T-helper 9 cell (primary cell): ENCODE measurements around the gene NBEAL1.
"Not testable (repeated sequence)": the region's sequence is repeated elsewhere in the genome, so short reads cannot be mapped to it uniquely, and the experiment has no call there.

Source experiments
- DNase-seq: peaks from one replicate; pipeline ENCODE4 v3.0.0-alpha.2; 2020

NBEAL1 gene

DNA sequence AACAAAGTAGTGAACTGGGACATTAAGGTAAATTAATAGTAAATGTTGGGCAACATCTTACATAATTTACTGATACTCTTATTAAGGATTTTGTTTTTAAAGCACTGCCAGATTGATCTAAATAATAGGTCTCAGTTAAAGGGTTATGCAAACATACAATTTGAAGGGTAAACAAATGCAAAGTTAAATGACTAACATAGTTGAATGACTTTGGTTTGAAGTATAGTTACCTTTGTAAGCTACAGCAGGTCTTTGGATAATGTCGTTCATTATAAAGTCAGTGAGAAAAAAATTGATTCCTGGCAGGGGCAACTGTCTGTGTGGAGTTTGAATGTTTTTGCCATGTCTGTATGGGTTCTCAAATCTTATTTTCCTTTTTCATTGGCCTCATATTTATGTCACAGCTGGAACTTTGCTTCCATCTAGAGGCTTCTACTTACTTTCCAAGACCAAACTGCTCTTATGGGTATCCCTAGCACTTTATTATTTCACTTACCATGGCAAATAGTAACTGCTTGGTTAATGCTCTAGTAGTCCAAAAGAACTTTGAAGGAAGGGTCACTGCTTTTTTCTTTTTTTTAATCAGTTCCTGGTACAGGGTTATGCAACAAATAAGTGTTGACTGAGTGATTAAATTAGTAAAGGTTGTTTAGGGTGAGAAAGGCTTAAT, 107.8 kb downstream of the NBEAL1 start:
- DNase-seq, result no peak

DNA sequence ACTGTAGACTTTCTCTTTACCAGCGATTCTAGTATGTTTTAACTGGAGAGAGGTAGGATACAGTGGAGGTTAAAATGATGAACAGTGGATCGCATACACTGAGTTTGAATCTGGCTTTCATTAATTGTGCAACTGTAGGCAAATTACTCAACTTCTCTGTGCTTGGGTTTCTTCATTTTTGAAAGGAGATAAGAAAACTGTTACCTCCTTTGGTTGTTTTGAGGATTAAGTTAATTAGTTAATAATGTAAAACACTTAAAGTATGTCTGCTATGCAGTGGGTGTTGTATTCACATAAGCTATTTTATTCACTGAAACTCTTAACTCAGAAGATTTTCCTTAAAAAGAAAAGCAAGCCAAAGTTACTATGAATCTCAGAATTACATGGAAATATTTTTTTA, 112.3 kb downstream of the NBEAL1 start:
- DNase-seq, result no peak

DNA sequence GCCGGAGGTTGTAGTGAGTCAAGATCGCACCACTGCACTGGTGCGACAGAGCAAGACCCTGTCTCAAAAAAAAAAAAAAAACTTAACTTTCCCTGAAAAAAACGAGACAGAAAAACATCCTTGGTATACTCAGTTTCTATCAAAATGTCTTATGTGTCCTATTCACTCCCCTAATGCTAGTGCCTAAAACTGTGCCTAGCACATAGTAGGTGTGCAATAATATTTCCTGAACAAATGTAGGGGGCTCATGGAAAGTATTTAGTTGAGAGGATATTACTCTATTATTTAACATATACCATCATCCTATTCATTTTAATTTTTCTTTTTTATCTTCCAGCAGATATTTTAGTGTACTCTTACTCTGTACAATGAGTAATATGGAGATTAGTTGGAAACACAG, 120.4 kb downstream of the NBEAL1 start:
- DNase-seq, result no peak

DNA sequence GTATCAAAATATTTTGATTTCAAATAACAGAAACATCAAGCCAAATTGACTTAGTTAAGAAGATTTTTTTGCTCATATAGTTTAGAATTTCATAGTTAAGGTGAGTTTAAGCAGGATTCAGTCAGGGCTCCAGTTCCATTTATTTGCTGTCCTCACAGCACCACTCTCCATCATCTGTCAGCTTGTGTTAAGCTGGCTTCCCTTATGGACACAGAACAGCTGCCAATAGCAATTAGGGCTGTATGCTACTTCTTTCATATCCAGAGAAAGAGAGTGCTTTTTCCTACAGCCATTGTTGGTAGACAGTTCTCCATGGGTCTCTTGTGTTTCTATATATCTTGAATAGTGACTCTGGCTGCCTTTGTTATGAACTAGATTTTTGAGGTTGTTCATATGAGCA, 128.7 kb downstream of the NBEAL1 start:
- DNase-seq, result no peak

DNA sequence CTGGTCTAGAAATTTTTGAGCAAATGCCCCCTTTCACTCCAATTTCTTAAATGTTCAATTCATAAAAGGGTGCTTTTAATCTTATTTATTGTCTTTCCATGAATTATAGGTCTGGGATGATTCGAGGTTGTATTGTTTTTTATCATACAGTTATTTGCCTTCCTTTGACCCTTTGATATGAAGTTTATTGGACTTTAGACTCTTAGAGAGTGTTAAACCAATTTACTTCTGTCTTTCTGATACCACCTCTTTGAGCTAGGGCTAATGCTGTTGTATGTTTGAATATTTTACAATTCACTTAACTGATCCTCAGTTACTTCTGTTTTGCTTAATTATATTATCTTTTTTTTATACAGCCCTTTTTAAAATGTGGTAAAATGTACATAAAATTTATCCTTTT, 134.5 kb downstream of the NBEAL1 start:
- no peak for DNase-seq

DNA sequence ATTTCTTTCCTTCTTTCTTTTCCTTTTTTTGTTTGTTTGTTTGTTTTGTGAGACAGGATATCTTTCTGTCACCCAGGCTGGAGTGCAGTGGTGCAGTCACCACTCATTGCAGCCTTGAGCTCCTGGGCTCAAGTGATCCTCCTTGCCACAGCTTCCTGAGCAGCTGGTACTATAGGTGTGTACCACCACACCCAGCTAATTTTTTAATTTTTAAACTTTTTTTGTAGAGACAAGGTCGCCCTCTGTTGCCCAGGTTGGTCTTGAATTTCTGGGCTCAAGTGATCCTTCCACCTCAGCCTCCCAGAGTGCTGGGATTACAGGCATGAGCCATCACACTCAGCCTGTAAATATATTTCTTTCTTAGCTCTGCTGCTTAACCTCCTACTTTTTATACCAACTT, 140.7 kb downstream of the NBEAL1 start:
- DNase-seq, result no peak

DNA sequence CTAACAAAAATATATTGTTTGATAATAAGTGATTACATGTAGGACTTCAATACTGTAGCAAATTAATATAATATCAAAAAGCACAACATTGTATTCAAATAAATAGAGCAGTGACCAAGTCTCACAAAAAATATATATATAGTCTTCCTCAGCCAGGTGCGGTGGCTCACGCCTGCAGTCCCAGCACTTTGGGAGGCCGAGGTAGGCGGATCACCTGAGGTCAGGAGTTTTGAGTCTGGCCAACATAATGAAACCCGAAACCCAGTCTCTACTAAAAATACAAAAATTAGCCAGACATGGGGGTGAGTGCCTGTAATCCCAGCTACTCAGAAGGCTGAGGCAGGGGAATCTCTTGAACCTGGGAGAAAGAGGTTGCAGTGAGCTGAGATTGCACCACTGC, 148.0 kb downstream of the NBEAL1 start:
- not testable (repeated sequence) for DNase-seq

DNA sequence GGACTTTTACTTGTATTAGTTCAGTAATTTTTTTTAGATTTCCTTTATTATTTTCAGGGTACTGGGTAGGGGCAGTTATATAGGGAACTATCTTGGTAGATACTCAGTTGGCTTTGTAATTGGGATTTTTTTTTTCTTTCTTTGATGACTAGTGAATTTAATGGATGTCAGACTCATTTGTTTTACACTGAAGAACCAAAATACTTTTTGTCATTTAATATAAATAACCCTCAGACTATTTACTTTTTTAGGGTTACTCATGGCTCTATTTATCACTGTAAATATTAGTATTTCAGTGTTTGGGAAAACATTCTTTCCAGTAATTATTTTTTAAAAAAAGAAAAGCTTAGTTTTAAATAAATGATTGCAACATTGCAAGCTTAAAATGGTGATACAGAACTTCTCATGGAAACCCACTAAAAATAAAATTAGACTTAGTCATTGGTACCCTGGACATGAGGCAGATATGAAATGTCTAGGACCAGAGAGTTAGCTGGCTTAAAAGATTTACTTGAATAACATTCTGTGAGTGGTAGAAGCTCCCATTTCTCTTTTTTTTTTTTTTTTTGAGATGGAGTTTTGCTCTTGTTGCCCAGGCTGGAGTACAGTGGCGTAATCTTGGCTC, 149.7 kb downstream of the NBEAL1 start:
- no peak for DNase-seq

DNA sequence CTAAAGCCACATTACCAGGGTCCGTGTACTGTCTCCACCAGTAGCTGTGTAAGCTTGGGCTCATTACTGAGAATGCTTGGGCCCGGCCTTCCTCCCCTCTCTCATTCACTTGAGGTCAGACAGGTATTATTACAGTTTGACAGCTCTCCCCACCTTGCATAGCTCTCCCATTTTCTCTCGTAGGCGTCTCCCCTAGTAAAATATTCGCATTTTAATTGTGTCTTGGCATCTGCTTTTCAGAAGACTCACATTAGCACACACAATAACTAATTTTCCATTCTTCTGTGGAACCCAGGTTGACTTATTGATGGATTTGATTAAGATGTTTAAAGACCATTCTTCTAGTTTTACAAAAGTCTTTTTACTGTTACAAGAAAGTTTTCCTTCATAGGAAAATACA, 153.1 kb downstream of the NBEAL1 start:
- no peak for DNase-seq

DNA sequence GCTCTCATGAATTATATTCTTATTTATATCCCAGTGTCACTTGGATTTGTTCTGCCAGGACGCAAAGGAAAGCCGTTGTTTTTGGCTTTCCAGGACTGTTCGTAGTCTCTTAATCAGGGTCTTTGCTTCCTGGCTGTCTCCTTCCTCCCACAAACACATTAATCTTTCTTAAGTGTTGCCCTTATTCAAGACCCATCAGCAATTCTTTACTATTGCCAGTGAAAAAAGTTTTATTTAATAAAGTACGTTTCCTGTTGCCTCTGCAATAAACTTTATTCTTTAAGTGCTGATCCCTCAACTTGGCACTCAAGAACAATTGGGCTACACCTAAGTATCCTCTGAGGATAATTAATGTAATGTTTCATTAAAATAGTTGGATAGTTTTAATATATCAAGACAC, 155.8 kb downstream of the NBEAL1 start:
- no peak for DNase-seq

DNA sequence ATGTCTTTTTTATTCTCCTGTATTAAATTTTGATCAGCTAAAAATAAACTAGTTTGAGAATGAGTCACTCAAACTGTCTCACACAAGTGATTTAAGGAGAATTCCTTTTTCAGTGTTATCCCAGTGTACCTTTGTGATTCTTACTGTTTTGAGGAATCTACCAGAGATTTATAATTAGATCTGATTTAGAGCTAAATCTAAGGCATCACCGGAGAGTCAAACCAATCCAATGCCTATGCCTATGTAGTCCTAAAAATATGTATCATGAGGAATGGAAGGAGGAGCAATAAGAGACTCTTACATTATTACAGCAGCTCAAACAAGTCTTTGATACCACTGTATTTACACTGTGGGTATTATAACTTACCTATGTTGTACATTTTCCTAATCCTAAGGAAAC, 160.7 kb downstream of the NBEAL1 start:
- DNase-seq, result no peak

DNA sequence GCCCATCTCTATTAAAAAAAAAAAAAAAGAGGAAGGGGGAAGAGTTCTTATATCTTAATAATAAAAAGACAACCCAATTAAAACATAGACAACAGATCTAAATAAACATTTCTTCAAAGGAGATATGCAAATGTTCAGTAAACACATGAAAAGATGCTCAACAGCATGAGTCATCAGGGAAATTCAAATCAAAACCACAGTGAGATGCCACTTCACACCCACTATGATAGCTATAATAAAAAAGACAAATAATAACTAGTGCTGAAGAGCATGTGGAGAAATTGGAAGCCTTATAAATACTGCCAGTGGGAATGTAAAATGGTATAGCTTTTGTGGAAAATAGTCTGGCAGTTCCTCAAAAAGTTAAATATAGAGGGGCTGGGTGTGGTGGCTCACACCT, 162.7 kb downstream of the NBEAL1 start:
- no peak for DNase-seq

DNA sequence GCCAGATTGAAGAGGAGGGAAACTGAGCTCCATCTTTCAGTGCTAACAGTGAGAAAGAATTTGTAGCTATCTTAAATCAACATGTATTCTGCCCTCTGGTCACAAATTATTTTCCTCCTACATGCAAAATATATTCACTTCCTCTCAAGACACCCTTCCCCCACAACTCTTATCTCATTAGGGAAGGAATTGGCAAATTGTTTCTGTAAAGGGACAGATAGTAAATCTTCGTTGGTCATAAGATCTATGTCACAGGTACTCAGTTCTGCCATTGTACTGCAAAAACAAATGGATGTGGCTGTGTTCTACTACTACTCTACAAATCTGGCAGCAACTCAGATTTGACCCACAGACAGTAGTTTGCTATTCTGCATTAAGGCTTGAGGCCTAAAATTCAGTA, 171.2 kb downstream of the NBEAL1 start:
- DNase-seq, result no peak

DNA sequence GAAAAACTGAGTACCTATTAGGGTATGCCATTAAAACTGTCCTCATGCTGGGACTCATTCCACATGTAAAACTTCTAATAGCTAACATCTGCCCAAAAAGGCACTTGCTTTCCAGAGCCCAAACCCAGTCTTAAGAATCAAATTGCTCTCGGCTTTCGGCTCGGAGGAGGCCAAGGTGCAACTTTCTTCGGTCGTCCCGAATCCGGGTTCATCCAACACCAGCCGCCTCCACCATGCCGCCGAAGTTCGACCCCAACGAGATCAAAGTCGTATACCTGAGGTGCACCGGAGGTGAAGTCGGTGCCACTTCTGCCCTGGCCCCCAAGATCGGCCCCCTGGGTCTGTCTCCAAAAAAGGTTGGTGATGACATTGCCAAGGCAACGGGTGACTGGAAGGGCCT, 175.9 kb downstream of the NBEAL1 start:
- not testable (repeated sequence) for DNase-seq

DNA sequence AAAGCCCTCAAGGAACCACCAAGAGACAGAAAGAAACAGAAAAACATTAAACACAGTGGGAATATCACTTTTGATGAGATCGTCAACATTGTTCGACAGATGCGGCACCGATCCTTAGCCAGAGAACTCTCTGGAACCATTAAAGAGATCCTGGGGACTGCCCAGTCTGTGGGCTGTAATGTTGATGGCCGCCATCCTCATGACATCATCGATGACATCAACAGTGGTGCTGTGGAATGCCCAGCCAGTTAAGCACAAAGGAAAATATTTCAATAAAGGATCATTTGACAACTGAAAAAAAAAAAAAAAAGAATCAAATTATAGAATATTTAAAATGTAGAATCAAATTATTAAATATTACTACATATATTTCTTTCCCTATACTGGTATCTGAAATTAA, 176.4 kb downstream of the NBEAL1 start:
- not testable (repeated sequence) for DNase-seq

DNA sequence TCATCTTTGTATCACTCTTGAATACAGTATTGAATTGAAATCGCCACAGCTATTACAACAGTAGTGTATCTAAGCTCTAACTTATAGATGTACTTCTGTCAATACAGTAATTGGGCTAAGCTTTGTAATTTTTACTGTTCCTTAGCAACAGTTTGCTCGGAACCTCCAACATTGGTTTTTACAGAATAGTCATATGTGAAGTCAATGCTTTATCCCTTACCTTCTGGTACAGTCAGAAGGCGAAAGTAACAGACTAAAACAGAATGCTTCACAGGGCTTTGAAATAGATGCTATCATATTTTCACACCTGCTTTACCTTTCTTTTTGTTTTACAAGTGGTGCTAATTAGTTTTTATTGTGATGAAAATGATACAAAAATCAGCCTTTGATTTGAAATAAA, 177.3 kb downstream of the NBEAL1 start:
- no peak for DNase-seq

DNA sequence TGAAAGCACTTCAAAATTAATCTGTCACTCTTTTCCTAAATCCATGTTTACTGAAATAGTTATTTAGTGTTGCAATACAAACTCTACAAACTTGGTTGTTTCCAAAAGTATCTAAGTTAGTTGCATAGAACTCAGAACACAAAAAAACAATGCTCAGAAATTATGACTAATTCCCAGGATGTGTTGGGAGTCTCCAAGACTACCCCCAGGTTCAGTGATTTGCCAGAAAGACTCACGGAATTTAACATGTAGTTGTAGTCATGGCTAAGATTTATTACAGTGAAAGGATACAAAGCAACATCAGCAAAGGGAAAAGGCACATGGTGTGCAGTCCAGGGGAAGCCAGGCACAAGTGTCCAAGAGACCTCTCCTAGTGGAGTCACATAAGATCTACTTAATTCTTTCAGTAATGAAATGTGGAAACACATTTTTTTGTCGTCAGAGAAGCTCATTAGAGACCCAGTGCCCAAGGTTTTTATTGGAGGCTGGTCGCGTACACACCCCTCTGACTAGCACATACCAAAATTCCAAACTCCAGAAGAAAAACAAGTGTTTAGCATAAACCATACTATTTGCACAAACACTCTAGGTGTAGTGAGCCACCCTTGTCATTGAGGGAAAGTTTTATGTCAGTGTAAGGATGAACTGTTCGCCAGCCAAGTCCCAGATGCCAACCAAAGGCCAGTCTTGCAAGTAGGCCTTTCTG, 180.8 kb downstream of the NBEAL1 start:
- DNase-seq, result no peak

DNA sequence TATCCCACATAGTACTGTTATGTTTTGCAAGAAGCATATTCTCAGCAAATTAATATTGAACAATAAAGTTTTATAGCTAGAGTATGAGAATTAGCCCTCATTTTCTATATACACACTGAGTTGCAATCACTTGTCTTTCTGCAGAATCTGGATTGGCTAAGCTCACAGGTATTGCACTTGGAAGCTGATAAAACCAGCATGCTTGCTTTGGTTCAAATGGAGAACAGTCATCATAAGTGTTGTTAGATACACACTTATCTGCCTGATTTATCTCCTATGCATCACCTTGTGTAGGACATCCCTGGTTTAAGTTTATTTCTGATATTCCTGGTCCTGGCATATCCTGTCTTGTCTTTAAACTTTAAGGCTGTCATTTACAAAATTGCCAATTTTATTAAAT, 186.2 kb downstream of the NBEAL1 start:
- DNase-seq, result no peak

DNA sequence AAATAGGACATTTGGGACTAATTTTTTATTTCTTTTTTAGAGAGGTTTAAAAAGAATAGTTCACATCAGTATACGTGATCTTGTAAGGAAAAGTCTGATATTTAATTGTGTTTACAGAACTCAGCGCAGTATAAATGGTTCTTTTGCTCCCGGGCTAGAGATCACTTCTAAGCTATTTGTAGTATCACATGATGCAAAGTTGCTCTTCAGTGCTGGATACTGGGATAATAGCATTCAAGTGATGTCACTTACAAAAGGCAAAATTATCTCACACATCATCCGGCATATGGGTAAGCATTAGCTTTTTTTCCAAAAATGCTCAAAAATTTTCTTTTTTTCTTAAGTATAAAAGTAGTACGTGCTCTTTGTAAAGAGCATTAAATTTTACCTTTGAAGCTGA, 186.8 kb downstream of the NBEAL1 start:
- DNase-seq, result no peak

DNA sequence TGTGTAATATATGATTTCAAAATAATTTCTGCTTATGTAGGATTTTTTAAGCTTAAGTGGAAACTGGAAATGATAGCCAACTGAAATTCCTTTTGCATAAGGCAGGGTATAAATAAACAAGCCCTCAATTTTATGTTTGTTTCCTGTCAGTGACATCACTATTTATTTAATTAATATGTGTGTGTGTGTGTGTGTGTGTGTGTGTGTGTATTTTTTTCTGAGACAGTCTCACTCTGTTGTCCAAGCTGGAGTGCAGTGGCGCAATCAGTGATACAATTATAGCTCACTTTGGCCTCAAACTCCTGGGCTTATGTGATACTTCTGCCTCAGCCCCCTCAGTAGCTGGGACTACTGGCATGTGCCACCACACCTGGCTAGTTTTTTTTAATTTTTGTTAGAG, 194.9 kb downstream of the NBEAL1 start:
- no peak for DNase-seq

DNA sequence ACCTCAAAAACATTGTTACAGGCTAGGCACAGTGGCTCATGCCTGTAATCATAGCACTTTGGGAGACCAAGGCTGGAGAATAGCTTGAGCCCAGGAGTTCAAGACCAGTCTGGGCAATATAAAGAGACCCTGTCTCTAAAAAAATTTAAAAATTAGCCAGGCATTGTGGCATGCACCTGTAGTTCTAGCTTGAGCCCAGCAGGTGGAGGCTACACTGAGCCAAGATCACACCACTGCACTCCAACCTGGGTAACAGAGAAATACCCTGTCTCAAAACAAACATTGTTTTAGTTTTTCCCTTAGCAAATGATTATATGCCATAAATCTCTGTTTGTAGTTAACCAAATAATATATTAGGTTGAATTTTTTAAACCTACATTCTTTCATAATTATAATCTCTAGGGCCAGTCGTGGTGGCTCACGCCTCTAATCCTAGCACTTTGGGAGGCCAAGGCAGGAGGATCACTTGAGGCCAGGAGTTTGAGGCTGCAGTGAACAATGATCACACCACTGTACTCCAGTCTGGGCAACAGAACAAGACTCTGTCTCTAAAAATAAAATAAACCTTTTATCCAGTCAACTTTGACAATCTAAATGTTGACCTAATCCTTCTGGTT, 210.9 kb downstream of the NBEAL1 start:
- peak; percentile 7 for DNase-seq

DNA sequence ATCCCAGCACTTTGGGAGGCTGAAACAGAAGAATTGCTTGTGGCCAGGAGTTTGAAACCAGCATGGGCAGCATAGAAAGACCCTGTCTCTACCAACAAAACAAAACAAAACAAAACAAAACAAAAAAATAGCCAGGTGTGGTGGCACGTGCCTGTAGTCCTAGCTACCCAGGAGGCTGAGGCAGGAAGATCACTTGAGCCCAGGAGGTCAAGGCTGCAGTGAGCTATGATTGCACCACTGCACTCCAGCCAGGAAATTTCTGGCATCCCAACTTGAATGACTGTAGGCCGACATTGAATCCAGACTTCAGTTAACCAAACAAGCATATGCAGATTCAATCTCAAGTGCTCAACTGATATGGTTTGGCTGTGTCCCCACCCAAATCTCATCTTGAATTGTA, 215.0 kb downstream of the NBEAL1 start:
- not testable (repeated sequence) for DNase-seq

DNA sequence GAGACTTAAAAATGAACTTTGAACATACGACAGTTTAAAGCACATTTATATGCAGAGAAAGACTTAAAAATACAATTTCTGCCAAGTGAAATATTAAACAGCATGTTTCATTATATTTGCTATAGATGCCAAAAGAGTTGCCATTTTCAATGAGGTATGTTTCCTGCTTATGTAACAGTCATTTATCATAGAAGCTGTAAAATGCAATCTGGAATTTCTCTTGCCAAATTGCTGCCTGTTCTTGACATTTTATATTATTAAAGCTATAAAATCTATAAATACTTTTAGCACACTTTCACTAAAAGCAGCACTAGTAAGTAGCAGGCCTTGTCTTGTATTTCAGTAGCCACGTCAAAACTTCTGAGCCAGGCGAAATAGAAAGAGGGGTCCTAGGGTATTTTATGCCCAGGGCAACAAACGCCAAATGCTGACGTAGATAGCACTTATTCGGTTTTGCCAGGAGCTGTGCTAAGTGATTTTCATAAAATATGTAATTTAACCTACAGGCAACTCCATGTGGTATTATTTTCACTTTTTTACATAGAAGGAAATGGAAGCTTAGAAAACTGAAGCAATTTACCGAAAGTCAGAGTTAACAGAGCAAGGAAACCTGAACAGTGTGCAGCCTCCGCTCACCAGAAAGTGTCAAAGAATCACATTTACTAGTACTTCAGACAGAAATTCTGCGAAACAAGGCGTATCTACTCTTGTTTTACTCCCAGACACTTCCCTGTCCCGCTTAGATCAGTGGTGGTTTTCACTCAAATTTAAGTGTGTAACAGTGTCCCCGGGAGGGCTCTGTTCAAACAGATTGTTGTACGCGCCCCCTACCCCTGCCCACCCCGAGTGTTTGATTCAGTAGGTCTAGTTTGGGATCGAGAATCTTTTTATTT, 222.9 kb downstream of the NBEAL1 start:
- DNase-seq, result no peak
